ENCODE measurements around the gene COG2. TPM values are rescaled to one million over a fixed set of nuclear protein-coding genes. Genes with fewer than 3 reads are reported as not detected.

The COG2 gene
- total RNA-seq, 1 experiment from 2014 or later, result 20.1 TPM

GRCh38 chr1:230701895-230702768, 59.9 kb downstream of the COG2 start:
- H3K27me3 ChIP-seq, result no peaks in the 10 kb centered on the region; the same call in 1 of the 2 replicates
- no peaks in the 10 kb centered on the region for H3K9me3 ChIP-seq
- H3K36me3 ChIP-seq, result no peaks in the 10 kb centered on the region
- no peak overlapping the region for H3K4me3 ChIP-seq
- no peak for DNase-seq

GRCh38 chr1:230702934-230703678, 60.8 kb downstream of the COG2 start:
- Histone ChIP-seq H3K9me3 (no peaks in the 10 kb centered on the region), H3K36me3 (no peaks in the 10 kb centered on the region), H3K4me3 (no peak overlapping the region), H3K27me3 (no peaks in the 10 kb centered on the region; the same call in 1 of the 2 replicates)
- DNase-seq, result no peak

- Histone ChIP-seq H3K27me3 (no peaks in the 10 kb centered on the region; the same call in 1 of the 2 replicates), H3K4me3 (no peak overlapping the region), H3K9me3 (no peaks in the 10 kb centered on the region), H3K36me3 (no peaks in the 10 kb centered on the region)
- no peak for DNase-seq
These were observed 61.6 kb downstream of the COG2 start for GRCh38 chr1:230703679-230704385.

- Histone ChIP-seq H3K36me3 (no peaks in the 10 kb centered on the region), H3K4me3 (no peak overlapping the region), H3K9me3 (no peaks in the 10 kb centered on the region), H3K27me3 (no peaks in the 10 kb centered on the region; the same call in 1 of the 2 replicates)
- no peak for DNase-seq
These were observed 62.5 kb downstream of the COG2 start for GRCh38 chr1:230704830-230705229.

GRCh38 chr1:230705289-230706019, 63.2 kb downstream of the COG2 start:
- H3K9me3 ChIP-seq, result no peaks in the 10 kb centered on the region
- H3K36me3 ChIP-seq, result no peaks in the 10 kb centered on the region
- no peak overlapping the region for H3K4me3 ChIP-seq
- no peaks in the 10 kb centered on the region; the same call in 1 of the 2 replicates for H3K27me3 ChIP-seq
- DNase-seq, result no peak

GRCh38 chr1:230706020-230706699, 63.9 kb downstream of the COG2 start:
- Histone ChIP-seq H3K4me3 (no peak overlapping the region), H3K27me3 (no peaks in the 10 kb centered on the region; the same call in 1 of the 2 replicates), H3K36me3 (no peaks in the 10 kb centered on the region), H3K9me3 (no peaks in the 10 kb centered on the region)
- DNase-seq, result no peak

- Histone ChIP-seq H3K36me3 (no peaks in the 10 kb centered on the region), H3K9me3 (no peaks in the 10 kb centered on the region), H3K27me3 (no peaks in the 10 kb centered on the region), H3K4me3 (no peak overlapping the region)
- no peak for DNase-seq
These were observed 64.8 kb downstream of the COG2 start for GRCh38 chr1:230706887-230707731.

GRCh38 chr1:230707732-230708630, 65.7 kb downstream of the COG2 start:
- DNase-seq, result no peak
- Histone ChIP-seq H3K27me3 (no peaks in the 10 kb centered on the region), H3K4me3 (no peak overlapping the region), H3K36me3 (no peaks in the 10 kb centered on the region), H3K9me3 (no peaks in the 10 kb centered on the region)

GRCh38 chr1:230708631-230709580, 66.6 kb downstream of the COG2 start:
- H3K27me3 ChIP-seq, result no peaks in the 10 kb centered on the region
- no peak overlapping the region for H3K4me3 ChIP-seq
- no peaks in the 10 kb centered on the region for H3K36me3 ChIP-seq
- no peak for DNase-seq
- no peaks in the 10 kb centered on the region for H3K9me3 ChIP-seq

- H3K4me3 ChIP-seq, result no peak overlapping the region
- no peaks in the 10 kb centered on the region for H3K36me3 ChIP-seq
- H3K27me3 ChIP-seq, result no peaks in the 10 kb centered on the region
- H3K9me3 ChIP-seq, result no peaks in the 10 kb centered on the region
- DNase-seq, result no peak
These were observed 67.6 kb downstream of the COG2 start for GRCh38 chr1:230709619-230710542.

GRCh38 chr1:230710543-230710904, 68.2 kb downstream of the COG2 start:
- no peak for DNase-seq
- no peaks in the 10 kb centered on the region for H3K36me3 ChIP-seq
- no peak overlapping the region for H3K4me3 ChIP-seq
- H3K9me3 ChIP-seq, result no peaks in the 10 kb centered on the region
- H3K27me3 ChIP-seq, result no peaks in the 10 kb centered on the region

- Histone ChIP-seq H3K36me3 (no peaks in the 10 kb centered on the region), H3K9me3 (0 out of 2 replicates have a peak, but pooled peaks cover 1% of the 10 kb centered on the region), H3K27me3 (no peaks in the 10 kb centered on the region), H3K4me3 (no peak overlapping the region)
- no peak for DNase-seq
These were observed 69.0 kb downstream of the COG2 start for GRCh38 chr1:230711245-230711644.
